ENCODE measurements around the gene ACO1. TPM values are rescaled to one million over a fixed set of nuclear protein-coding genes. Genes with fewer than 3 reads are reported as not detected.

Gene ACO1
- total and polyA plus RNA-seq, 4 donors = 41.3 to 78.5 (median 59.5) TPM

DNA sequence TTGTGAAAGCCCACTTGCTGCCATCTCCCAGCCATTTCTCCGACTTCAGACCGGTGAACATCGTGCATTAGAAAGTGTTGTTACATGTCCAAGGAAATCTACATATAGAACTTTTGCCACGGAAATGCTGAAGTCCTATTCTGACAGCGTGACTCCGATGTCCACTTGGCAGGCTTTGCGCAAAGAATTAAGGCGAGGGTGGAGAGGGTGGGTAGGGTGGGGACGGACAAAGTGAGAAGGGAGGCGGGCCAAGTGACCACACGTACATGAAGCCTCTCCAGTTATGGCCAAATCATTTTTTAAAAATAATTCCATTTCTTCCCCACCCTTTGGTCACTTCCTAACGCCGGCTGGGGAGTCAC, 460 bp upstream of the ACO1 start:
- no peaks in the 10 kb centered on the region for H3K27me3 ChIP-seq (ENCODE audit: control insufficient read depth in 4 of 4, insufficient read depth in 4 of 4, low read length in 3 of 4)
- 5% methylated on average over 13 of the region's 13 CpGs for WGBS
- peaks cover 0 to 3% (median under 1%) of the 10 kb centered on the region in 4 donors for H3K36me3 ChIP-seq (ENCODE audit: control insufficient read depth in 4 of 4, insufficient read depth in 3 of 4, low read depth in 1 of 4, low read length in 3 of 4)
- H3K4me3 ChIP-seq (ENCODE audit: low read depth in 1 of 3, low read length in 3 of 3) = peak overlapping the region in 2 of 3 donors; percentile 44 to 85
- TF ChIP-seq FOXA1 (IDR thresholded peaks at IDR 0.05) (no peak), NR2F2 (IDR thresholded peaks at IDR 0.05) (peak; percentile 22), HNF4A (conservative IDR thresholded peaks at IDR 0.05) (no peak)
- TF ChIP-seq, protein P1, sequence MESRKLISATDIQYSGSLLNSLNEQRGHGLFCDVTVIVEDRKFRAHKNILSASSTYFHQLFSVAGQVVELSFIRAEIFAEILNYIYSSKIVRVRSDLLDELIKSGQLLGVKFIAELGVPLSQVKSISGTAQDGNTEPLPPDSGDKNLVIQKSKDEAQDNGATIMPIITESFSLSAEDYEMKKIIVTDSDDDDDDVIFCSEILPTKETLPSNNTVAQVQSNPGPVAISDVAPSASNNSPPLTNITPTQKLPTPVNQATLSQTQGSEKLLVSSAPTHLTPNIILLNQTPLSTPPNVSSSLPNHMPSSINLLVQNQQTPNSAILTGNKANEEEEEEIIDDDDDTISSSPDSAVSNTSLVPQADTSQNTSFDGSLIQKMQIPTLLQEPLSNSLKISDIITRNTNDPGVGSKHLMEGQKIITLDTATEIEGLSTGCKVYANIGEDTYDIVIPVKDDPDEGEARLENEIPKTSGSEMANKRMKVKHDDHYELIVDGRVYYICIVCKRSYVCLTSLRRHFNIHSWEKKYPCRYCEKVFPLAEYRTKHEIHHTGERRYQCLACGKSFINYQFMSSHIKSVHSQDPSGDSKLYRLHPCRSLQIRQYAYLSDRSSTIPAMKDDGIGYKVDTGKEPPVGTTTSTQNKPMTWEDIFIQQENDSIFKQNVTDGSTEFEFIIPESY (IDR thresholded peaks at IDR 0.05) = no peak
- H3K9me3 ChIP-seq (ENCODE audit: control insufficient read depth in 4 of 4, low read length in 3 of 4) = no peaks in the 10 kb centered on the region
- H3K4me1 ChIP-seq (ENCODE audit: control insufficient read depth in 4 of 4, insufficient read depth in 4 of 4, low read length in 3 of 4) = peaks cover 10 to 49% (median 38%) of the 10 kb centered on the region in 4 donors
- H3K27ac ChIP-seq (ENCODE audit: low read depth in 1 of 2, low read length in 2 of 2) = peak overlapping the region; percentile 82 to 83
- peak overlapping the region in 1 of 2 donors; percentile 11 for H3K9ac ChIP-seq (ENCODE audit: low read depth in 1 of 2, low read length in 2 of 2)
- DNase-seq (ENCODE audit: low spot score) = no peak

DNA sequence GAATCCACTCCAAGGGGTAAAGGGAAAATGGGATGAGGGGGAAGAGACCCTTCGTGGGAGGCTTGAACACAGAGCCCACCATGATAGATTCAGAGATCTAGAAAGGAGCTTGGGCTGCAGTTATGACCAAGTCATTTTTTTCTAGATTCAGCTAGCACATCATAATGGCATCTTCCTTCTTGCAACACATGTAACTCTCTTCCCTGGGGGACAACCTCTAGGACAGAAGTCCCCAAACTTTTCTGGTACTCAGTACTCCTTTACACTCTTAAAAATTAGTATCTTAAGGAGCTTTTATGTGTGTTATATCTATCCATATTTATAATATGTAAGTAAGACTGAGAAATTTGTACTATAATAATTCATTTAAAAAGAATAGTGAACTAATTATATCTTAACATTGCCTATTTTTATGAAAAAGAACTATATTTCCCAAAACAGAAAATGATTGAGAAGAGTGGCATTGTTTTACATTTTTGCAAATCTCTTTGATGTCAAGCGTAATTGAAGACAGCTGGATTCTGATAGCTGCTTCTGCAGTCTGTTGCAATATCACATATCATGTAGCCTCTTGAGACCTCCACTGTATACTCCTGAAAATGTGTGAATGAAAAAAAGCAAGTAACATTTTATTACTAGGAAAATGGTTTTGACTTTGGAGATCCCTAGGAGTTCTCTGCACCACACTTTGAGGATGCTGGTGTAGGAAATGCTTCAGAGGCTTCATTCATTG, 875 bp downstream of the ACO1 start:
- Histone ChIP-seq H3K9me3 (ENCODE audit: control insufficient read depth in 4 of 4, low read length in 3 of 4) (no peaks in the 10 kb centered on the region), H3K27me3 (ENCODE audit: control insufficient read depth in 4 of 4, insufficient read depth in 4 of 4, low read length in 3 of 4) (no peaks in the 10 kb centered on the region), H3K4me1 (ENCODE audit: control insufficient read depth in 4 of 4, insufficient read depth in 4 of 4, low read length in 3 of 4) (peaks cover 10 to 48% (median 35%) of the 10 kb centered on the region in 4 donors), H3K4me3 (ENCODE audit: low read depth in 1 of 3, low read length in 3 of 3) (peak overlapping the region; percentile 77 to 85 (median 84)), H3K27ac (ENCODE audit: low read depth in 1 of 2, low read length in 2 of 2) (peak overlapping the region; percentile 80 to 83), H3K36me3 (ENCODE audit: control insufficient read depth in 4 of 4, insufficient read depth in 3 of 4, low read depth in 1 of 4, low read length in 3 of 4) (peaks cover 0 to 3% (median under 1%) of the 10 kb centered on the region in 4 donors), H3K9ac (ENCODE audit: low read depth in 1 of 2, low read length in 2 of 2) (peak overlapping the region; percentile 74 to 79)
- no peak for DNase-seq (ENCODE audit: low spot score)
- 37% methylated on average over 2 of the region's 2 CpGs for WGBS
- TF ChIP-seq SP1 (IDR thresholded peaks at IDR 0.05) = no peak
- TF ChIP-seq GABPA (IDR thresholded peaks at IDR 0.05 in 1 of 2, conservative IDR thresholded peaks at IDR 0.05 in 1 of 2) = no peak
- no peak for TF ChIP-seq RXRA (IDR thresholded peaks at IDR 0.05)
- no peak for TF ChIP-seq FOXA2 (IDR thresholded peaks at IDR 0.05)
- no peak for TF ChIP-seq NR2F2 (IDR thresholded peaks at IDR 0.05)
- no peak for TF ChIP-seq YY1 (IDR thresholded peaks at IDR 0.05)
- no peak for TF ChIP-seq HNF4A (conservative IDR thresholded peaks at IDR 0.05)
- TF ChIP-seq TAF1 (conservative IDR thresholded peaks at IDR 0.05) = no peak
- no peak for TF ChIP-seq JUND (IDR thresholded peaks at IDR 0.05)
- no peak for TF ChIP-seq HNF4G (IDR thresholded peaks at IDR 0.05)
- no peak for TF ChIP-seq FOXA1 (IDR thresholded peaks at IDR 0.05)
- no peak for TF ChIP-seq RAD21 (IDR thresholded peaks at IDR 0.05)
- TF ChIP-seq, protein P2, sequence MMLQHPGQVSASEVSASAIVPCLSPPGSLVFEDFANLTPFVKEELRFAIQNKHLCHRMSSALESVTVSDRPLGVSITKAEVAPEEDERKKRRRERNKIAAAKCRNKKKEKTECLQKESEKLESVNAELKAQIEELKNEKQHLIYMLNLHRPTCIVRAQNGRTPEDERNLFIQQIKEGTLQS (IDR thresholded peaks at IDR 0.05) = no peak
- TF ChIP-seq EGR1 (IDR thresholded peaks at IDR 0.05; ENCODE audit: low read depth in 2 of 2) = no peak
- TF ChIP-seq, protein P3, sequence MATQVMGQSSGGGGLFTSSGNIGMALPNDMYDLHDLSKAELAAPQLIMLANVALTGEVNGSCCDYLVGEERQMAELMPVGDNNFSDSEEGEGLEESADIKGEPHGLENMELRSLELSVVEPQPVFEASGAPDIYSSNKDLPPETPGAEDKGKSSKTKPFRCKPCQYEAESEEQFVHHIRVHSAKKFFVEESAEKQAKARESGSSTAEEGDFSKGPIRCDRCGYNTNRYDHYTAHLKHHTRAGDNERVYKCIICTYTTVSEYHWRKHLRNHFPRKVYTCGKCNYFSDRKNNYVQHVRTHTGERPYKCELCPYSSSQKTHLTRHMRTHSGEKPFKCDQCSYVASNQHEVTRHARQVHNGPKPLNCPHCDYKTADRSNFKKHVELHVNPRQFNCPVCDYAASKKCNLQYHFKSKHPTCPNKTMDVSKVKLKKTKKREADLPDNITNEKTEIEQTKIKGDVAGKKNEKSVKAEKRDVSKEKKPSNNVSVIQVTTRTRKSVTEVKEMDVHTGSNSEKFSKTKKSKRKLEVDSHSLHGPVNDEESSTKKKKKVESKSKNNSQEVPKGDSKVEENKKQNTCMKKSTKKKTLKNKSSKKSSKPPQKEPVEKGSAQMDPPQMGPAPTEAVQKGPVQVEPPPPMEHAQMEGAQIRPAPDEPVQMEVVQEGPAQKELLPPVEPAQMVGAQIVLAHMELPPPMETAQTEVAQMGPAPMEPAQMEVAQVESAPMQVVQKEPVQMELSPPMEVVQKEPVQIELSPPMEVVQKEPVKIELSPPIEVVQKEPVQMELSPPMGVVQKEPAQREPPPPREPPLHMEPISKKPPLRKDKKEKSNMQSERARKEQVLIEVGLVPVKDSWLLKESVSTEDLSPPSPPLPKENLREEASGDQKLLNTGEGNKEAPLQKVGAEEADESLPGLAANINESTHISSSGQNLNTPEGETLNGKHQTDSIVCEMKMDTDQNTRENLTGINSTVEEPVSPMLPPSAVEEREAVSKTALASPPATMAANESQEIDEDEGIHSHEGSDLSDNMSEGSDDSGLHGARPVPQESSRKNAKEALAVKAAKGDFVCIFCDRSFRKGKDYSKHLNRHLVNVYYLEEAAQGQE (IDR thresholded peaks at IDR 0.05) = no peak
- TF ChIP-seq, protein P4, sequence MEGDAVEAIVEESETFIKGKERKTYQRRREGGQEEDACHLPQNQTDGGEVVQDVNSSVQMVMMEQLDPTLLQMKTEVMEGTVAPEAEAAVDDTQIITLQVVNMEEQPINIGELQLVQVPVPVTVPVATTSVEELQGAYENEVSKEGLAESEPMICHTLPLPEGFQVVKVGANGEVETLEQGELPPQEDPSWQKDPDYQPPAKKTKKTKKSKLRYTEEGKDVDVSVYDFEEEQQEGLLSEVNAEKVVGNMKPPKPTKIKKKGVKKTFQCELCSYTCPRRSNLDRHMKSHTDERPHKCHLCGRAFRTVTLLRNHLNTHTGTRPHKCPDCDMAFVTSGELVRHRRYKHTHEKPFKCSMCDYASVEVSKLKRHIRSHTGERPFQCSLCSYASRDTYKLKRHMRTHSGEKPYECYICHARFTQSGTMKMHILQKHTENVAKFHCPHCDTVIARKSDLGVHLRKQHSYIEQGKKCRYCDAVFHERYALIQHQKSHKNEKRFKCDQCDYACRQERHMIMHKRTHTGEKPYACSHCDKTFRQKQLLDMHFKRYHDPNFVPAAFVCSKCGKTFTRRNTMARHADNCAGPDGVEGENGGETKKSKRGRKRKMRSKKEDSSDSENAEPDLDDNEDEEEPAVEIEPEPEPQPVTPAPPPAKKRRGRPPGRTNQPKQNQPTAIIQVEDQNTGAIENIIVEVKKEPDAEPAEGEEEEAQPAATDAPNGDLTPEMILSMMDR (IDR thresholded peaks at IDR 0.05; ENCODE audit: low read depth, low read length, missing input control) = no peak
- TF ChIP-seq, protein P1 (IDR thresholded peaks at IDR 0.05) = no peak
- TF ChIP-seq, protein P5, sequence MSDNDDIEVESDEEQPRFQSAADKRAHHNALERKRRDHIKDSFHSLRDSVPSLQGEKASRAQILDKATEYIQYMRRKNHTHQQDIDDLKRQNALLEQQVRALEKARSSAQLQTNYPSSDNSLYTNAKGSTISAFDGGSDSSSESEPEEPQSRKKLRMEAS (IDR thresholded peaks at IDR 0.05) = no peak

All from liver (tissue), 9 donors.